ENCODE results near the gene KSR2. TPM values are rescaled to one million over a fixed set of nuclear protein-coding genes. Genes with fewer than 3 reads are reported as not detected.
A peak's percentile ranks its signal among the peaks of the same experiment; 100 is the strongest.

The KSR2 gene
- polyA plus RNA-seq, 4 donors = 0.54 to 0.99 (median 0.78) TPM

- DNase-seq (ENCODE audit: low read depth in 4 of 4, low spot score in 2 of 4) = no peak
These were observed 405.1 kb downstream of the KSR2 start for GRCh38 chr12:117563706-117564105.

GRCh38 chr12:117563007-117563406, 405.8 kb downstream of the KSR2 start:
- no peak for DNase-seq (ENCODE audit: low read depth in 4 of 4, low spot score in 2 of 4)

- DNase-seq (ENCODE audit: low read depth in 4 of 4, low spot score in 2 of 4) = no peak
These were observed 406.8 kb downstream of the KSR2 start for GRCh38 chr12:117561990-117562389.

GRCh38 chr12:117559978-117560377, 408.8 kb downstream of the KSR2 start:
- DNase-seq (ENCODE audit: low read depth in 4 of 4, low spot score in 2 of 4) = no peak

- DNase-seq (ENCODE audit: low read depth in 4 of 4, low spot score in 2 of 4) = no peak
These were observed 412.9 kb downstream of the KSR2 start for GRCh38 chr12:117555889-117556288.

GRCh38 chr12:117552971-117553370, 415.8 kb downstream of the KSR2 start:
- DNase-seq (ENCODE audit: low read depth in 4 of 4, low spot score in 2 of 4) = no peak

- DNase-seq (ENCODE audit: low read depth in 4 of 4, low spot score in 2 of 4) = no peak
These were observed 417.1 kb downstream of the KSR2 start for GRCh38 chr12:117551665-117552064.

GRCh38 chr12:117547209-117547608, 421.6 kb downstream of the KSR2 start:
- DNase-seq (ENCODE audit: low read depth in 4 of 4, low spot score in 2 of 4) = no peak

- DNase-seq (ENCODE audit: low read depth in 4 of 4, low spot score in 2 of 4) = no peak
These were observed 423.6 kb downstream of the KSR2 start for GRCh38 chr12:117545216-117545615.

GRCh38 chr12:117540011-117540410, 428.8 kb downstream of the KSR2 start:
- no peak for DNase-seq (ENCODE audit: low read depth in 4 of 4, low spot score in 2 of 4)

GRCh38 chr12:117538926-117539325, 429.9 kb downstream of the KSR2 start:
- DNase-seq (ENCODE audit: low read depth in 4 of 4, low spot score in 2 of 4) = no peak

GRCh38 chr12:117538032-117538690, 430.6 kb downstream of the KSR2 start:
- no peak for DNase-seq (ENCODE audit: low read depth in 4 of 4, low spot score in 2 of 4)

- no peak for DNase-seq (ENCODE audit: low read depth in 4 of 4, low spot score in 2 of 4)
These were observed 435.1 kb downstream of the KSR2 start for GRCh38 chr12:117533687-117534086.

GRCh38 chr12:117530796-117531195, 438.0 kb downstream of the KSR2 start:
- no peak for DNase-seq (ENCODE audit: low read depth in 4 of 4, low spot score in 2 of 4)

- no peak for DNase-seq (ENCODE audit: low read depth in 4 of 4, low spot score in 2 of 4)
These were observed 440.3 kb downstream of the KSR2 start for GRCh38 chr12:117528538-117528937.

- no peak for DNase-seq (ENCODE audit: low read depth in 4 of 4, low spot score in 2 of 4)
These were observed 441.3 kb downstream of the KSR2 start for GRCh38 chr12:117527479-117527855.

GRCh38 chr12:117526757-117527478, 441.9 kb downstream of the KSR2 start:
- peak in 2 of 4 donors; percentile 44 to 49 for DNase-seq (ENCODE audit: low read depth in 4 of 4, low spot score in 2 of 4)

- no peak for DNase-seq (ENCODE audit: low read depth in 4 of 4, low spot score in 2 of 4)
These were observed 443.0 kb downstream of the KSR2 start for GRCh38 chr12:117525766-117526165.

- no peak for DNase-seq (ENCODE audit: low read depth in 4 of 4, low spot score in 2 of 4)
These were observed 444.0 kb downstream of the KSR2 start for GRCh38 chr12:117524806-117525205.

- no peak for DNase-seq (ENCODE audit: low read depth in 4 of 4, low spot score in 2 of 4)
These were observed 444.8 kb downstream of the KSR2 start for GRCh38 chr12:117523971-117524370.

GRCh38 chr12:117522559-117522958, 446.2 kb downstream of the KSR2 start:
- DNase-seq (ENCODE audit: low read depth in 4 of 4, low spot score in 2 of 4) = no peak

GRCh38 chr12:117521867-117522266, 446.9 kb downstream of the KSR2 start:
- no peak for DNase-seq (ENCODE audit: low read depth in 4 of 4, low spot score in 2 of 4)

Data from left renal cortex interstitium (tissue), 4 donors.